Measurements from ENCODE around the gene TRMT1.

TRMT1 gene

DNA sequence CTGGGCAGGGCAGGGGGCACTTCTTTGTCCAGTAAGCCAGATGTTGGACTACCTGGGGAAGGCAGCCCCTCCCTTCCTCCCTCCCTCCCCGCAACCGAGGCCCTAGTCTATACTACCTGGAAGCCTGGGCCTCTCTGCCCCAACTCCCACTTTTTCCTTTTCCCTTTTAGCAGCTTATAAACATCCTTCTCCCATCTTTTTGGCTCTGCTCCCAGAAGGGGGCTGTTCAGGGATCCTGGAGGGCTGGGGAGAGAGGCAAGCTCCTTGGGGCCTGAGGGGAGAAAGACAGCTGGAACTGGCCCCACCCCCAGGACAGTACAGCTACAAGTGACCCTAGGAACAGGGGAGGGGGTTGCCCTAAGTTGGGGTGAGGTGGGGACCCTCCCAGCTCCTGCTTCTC, 58.8 kb downstream of the TRMT1 start:
- Histone ChIP-seq H3K27me3 (replicated peaks; ENCODE audit: control insufficient read depth, insufficient read depth, low read length) (peaks cover 4% of the 10 kb centered on the region), H3K4me3 (replicated peaks; ENCODE audit: low read depth, low read length) (no peak overlapping the region), H3K36me3 (ENCODE audit: control insufficient read depth, insufficient read depth, low read length) (no peaks in the 10 kb centered on the region)
- TF ChIP-seq, protein P1, sequence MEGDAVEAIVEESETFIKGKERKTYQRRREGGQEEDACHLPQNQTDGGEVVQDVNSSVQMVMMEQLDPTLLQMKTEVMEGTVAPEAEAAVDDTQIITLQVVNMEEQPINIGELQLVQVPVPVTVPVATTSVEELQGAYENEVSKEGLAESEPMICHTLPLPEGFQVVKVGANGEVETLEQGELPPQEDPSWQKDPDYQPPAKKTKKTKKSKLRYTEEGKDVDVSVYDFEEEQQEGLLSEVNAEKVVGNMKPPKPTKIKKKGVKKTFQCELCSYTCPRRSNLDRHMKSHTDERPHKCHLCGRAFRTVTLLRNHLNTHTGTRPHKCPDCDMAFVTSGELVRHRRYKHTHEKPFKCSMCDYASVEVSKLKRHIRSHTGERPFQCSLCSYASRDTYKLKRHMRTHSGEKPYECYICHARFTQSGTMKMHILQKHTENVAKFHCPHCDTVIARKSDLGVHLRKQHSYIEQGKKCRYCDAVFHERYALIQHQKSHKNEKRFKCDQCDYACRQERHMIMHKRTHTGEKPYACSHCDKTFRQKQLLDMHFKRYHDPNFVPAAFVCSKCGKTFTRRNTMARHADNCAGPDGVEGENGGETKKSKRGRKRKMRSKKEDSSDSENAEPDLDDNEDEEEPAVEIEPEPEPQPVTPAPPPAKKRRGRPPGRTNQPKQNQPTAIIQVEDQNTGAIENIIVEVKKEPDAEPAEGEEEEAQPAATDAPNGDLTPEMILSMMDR (IDR thresholded peaks at IDR 0.05; ENCODE audit: insufficient read depth, low read length, poor library complexity, severe bottlenecking) = no peak
- DNase-seq (ENCODE audit: extremely low read depth, insufficient read length) = no peak

DNA sequence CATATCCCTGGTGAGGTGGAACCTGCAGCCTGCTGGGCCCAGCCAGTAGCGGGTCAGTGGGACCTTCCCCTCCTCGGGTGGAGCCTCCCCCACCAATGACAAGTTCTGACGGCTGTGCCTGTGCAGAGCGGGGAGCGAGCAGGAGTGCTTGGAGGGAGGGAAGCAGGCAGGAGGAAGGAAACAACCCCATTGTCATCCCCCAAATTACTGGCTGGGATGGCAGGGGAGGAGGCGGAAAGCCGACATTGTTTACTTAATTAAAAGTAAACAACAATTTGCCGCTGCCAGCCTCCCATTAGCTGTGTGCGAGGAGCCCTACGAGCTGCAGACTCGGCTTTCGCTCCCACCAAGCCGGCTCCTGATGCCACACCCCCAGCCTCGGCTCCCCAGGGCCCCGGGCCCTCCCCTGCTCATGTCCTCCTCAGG, 59.4 kb downstream of the TRMT1 start:
- TF ChIP-seq, protein P1 (IDR thresholded peaks at IDR 0.05; ENCODE audit: insufficient read depth, low read length, poor library complexity, severe bottlenecking) = no peak
- H3K36me3 ChIP-seq (ENCODE audit: control insufficient read depth, insufficient read depth, low read length) = no peaks in the 10 kb centered on the region
- DNase-seq (ENCODE audit: extremely low read depth, insufficient read length) = no peak
- H3K27me3 ChIP-seq (replicated peaks; ENCODE audit: control insufficient read depth, insufficient read depth, low read length) = peaks cover 7% of the 10 kb centered on the region
- no peak overlapping the region for H3K4me3 ChIP-seq (replicated peaks; ENCODE audit: low read depth, low read length)

DNA sequence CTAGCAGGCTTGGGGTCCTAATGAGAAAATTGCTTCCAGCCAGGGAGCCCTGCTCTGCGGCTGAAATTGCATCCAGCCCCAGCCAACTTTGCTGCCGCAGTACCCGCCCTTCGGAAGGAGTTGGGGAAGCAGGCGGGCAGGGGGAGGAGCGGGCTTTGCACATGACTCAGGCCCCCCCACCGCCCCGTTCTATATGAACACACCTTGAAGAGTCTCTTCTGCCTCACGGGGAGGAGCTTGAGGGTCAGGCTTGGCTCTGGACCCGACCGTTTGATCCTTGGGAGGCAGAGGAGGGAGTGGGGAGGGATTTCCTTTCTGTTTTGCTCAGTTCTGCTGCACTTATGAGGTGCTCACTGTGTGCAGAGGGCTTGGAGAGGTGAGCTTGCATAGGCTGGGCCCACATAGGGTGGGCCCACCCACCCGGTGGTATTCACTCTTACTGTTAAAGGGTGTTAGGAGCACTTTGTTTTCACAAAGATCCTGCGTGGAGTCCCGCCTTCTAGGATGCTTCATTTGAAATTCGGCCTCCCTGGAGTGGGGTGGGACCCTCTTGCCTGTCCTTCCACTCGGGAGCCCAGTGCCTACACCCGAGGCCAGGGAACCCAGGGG, 60.4 kb downstream of the TRMT1 start:
- no peak for DNase-seq (ENCODE audit: extremely low read depth, insufficient read length)
- TF ChIP-seq, protein P1 (IDR thresholded peaks at IDR 0.05; ENCODE audit: insufficient read depth, low read length, poor library complexity, severe bottlenecking) = no peak
- no peaks in the 10 kb centered on the region for H3K36me3 ChIP-seq (ENCODE audit: control insufficient read depth, insufficient read depth, low read length)
- peaks cover 10% of the 10 kb centered on the region for H3K27me3 ChIP-seq (replicated peaks; ENCODE audit: control insufficient read depth, insufficient read depth, low read length)
- H3K4me3 ChIP-seq (replicated peaks; ENCODE audit: low read depth, low read length) = no peak overlapping the region

DNA sequence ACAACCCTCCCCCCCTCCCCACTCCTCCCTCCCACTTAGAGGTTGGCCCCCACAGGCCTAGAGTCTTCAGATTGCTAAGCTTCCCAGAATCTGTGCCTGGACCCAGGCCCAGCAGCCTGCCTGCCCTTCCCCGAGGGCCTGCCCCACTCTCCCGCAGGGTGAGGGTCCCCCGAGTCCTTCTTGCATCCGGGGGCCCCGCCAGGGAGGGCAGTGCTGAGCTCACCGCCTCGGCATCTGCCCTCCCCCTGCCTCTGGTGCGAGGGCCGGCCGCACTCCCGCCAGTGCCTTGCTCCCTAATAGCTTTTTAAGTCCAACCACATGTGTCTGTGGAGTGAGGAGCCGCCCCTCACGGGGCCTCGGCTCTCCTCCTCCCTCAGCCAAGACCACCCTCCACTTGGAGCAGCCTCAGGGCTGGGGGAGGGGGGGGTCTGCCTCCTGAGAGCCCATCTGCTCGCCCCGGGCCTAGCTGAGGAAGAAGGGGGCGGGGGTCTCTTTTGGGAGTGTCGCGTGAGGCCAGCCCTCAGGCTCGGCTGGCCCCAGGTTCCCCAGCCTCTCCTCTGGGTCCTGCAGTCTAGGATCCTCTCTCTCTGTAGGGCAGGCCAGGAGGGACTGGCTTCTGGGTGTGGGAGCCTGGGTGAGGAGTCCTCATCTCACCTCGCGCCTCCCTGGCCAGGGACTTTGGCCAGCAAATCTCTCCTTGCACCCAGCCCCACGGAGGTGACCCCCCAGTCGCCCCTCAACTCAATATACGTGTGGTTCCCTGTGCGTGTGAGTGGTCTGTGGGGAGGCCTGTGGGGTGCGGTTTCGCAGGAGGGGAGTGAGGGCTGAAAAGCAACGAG, 61.1 kb downstream of the TRMT1 start:
- peaks cover 11% of the 10 kb centered on the region for H3K27me3 ChIP-seq (replicated peaks; ENCODE audit: control insufficient read depth, insufficient read depth, low read length)
- TF ChIP-seq, protein P1 (IDR thresholded peaks at IDR 0.05; ENCODE audit: insufficient read depth, low read length, poor library complexity, severe bottlenecking) = no peak
- DNase-seq (ENCODE audit: extremely low read depth, insufficient read length) = no peak
- no peak overlapping the region for H3K4me3 ChIP-seq (replicated peaks; ENCODE audit: low read depth, low read length)
- H3K36me3 ChIP-seq (ENCODE audit: control insufficient read depth, insufficient read depth, low read length) = no peaks in the 10 kb centered on the region
